GM21529 (cell line): ENCODE results near the gene FANCC.

Experiments used
- ATAC-seq: cut with Tn5 transposase; IDR thresholded peaks from one replicate; pipeline ENCODE4 v1.9.1; 2021; ENCODE audit not compliant: unreplicated experiment

The FANCC gene

GRCh38 chr9:95074632-95075031 lies 242.9 kb downstream of the FANCC start:
- ATAC-seq, result no peak

DNA sequence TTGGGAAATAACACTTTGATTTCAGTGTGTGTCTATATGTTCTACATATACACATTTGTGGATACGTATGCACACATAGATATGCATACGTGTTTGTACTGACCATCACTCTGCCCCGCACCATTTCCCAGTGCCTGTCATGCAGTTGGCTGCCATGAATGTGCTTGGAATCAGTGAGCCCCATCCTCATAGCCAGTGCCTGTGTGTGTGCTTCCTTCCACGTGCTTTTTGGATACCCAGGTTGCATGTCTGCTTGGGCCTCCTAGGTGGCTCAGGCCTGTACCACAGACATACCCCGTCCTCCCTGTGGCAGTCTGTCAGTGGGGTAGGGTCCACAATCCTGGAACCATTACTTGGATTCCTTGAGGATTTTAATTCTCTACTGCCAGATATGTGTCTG lies 243.6 kb downstream of the FANCC start:
- ATAC-seq, result no peak

- ATAC-seq, result no peak
Measured at GRCh38 chr9:95073042-95073607, 244.4 kb downstream of the FANCC start.

DNA sequence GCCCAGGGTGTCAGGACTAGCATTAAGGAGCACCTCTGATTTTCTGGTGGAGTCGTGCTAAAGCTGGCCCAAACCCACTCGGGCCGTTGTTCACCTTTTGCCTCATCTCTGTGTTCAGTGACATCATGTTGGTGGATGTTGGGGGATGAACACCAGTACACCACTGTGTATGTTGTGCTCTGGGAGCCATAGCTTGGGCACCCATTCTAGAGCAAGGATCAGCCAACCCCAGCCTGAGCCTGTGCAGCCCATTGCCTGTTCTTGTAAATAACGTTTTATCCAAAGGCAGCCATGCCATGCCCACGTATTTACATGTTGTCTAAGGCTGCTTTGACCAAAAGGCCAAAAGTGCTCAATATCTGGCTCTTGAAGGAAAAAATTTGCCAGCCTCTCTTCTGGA lies 245.6 kb downstream of the FANCC start:
- no peak for ATAC-seq

DNA sequence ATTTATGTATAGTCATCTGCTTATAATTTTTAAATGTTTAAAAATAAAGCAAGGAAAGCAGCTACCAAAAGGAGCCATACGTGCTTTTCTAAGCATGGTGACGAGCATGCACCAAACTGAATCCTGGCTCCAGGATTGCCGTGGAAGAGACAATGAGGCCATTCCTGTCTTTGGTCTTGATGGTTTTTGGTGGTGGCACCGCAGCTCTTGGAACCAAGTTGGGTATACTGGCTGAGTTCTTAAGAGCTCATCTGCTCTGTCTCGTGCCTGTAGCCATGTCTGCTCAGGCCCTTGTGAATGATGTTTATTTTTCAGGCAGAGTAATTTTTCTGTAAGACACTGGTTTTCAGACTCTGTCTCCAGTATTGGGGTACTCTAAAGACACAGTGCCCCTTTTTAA lies 246.1 kb downstream of the FANCC start:
- ATAC-seq, result no peak

DNA sequence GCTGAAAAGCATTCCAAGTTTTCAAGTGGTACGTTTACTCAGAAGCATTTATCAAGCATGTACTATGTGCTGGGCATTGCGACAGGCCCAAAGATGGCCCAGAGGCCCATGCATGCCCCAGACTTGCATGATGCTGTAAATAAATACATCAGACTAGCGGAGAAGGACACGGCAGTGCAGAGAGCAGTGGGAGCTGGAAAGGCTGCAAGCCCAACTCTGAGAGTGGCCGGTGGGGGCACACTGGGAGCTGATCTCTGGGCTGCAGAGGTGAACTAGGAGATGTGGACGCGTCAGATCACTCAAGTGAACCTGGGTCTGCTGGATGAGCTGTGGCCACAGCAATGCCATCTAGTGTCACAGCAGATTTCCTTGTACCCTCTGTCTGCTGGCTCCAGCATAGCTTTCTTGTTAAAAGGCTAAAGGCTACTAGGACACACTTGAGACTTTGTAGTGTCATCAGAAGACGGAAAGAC lies 246.9 kb downstream of the FANCC start:
- no peak for ATAC-seq

DNA sequence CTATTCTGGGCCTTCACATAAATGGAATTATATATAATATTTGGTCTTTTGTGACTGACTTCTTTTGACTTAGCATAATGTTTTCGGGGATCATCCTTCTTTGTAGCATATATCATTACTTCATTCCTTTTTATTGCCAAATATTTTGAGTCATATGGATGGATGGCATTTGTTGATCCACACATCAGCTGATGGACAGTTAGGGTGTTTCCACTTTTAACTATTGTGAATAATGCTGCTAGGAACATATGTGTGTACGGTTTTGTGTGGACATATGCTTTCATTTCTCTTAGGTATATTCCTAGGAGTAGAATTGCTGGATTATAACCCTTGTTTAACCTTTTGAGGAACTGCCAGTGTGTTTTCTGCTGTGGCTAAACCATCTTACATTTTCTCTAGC lies 249.6 kb downstream of the FANCC start:
- ATAC-seq, result no peak

GRCh38 chr9:95067057-95067456 lies 250.5 kb downstream of the FANCC start:
- ATAC-seq, result no peak

GRCh38 chr9:95065224-95065623 lies 252.3 kb downstream of the FANCC start:
- ATAC-seq, result no peak

- ATAC-seq, result no peak
Measured at GRCh38 chr9:95063300-95063699, 254.2 kb downstream of the FANCC start.

DNA sequence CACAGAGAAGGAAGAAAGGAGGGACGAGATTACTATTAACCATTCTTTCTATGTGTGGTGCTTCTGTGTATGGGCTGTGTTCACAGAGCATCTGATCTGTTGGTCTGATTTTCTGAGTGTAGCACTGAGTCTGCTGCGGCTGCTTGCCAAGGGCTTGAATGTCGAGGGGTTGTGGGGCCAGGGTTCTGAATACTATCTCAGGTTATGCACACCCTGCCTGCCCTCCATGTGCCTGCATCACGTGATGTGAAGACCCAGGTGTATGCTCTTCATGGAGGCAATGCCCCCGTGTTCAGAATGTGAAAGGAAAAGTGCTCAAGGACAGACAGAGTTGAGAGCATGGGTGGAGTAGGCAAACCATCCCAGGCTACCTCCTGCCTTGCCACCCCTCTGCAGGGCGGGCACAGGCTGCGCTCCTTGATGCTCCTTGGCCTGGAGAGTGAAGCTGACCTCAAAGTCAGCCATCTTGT lies 254.9 kb downstream of the FANCC start:
- no peak for ATAC-seq

GRCh38 chr9:95061916-95062595 lies 255.5 kb downstream of the FANCC start:
- no peak for ATAC-seq

GRCh38 chr9:95060916-95061315 lies 256.6 kb downstream of the FANCC start:
- no peak for ATAC-seq

DNA sequence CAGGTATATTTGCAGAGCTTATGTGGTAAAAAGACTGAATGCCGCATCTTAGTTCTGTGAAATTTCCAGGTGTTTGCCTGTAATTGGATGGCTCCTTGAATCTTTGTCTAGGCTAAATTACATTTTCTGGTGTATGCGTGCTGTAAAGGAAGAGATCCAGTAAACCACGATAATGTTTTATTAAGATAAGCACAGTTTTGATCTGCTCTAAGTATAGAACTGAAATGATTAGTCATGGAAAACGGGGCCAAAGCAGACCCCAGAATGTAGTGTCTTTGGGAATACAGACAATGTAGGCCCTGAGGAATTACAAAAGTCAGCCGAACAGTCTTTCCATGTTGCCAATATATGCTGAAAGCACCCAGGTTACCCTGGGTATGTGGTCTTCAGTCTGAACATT lies 257.3 kb downstream of the FANCC start:
- no peak for ATAC-seq

GRCh38 chr9:95058795-95059386 lies 258.6 kb downstream of the FANCC start:
- ATAC-seq, result no peak

DNA sequence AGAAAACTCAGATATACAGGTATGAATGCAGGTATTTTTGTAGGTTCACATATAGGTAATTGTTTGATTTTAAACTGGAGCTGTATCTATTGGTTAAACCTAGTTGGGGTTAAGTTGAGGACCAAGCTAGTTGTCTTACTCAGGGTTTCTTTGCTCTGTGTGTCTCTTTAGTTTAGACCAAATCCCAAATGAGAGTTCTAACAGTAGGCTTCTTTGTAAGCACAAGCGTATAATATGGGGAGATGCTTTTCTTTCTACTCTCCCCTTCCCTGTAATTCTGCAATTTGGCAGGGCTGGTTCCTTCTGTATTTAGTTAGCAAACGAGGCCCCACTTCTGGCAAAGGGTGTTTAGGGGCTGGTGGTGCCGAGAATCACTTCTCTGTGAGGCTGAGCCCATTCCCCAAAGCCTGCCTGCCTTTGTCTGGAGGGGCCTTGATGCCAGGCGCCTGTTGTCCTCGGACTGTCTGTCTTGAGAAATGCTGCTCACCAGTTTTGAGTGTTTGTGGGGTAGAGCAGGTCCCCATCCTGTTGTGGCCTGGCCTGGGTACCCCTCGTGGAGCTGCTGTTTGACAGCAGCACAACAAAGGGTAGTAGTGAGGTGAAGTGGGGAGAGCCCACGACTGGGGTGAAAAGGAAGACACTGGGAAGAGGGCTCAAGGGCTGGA lies 259.3 kb downstream of the FANCC start:
- no peak for ATAC-seq

GRCh38 chr9:95057101-95057500 lies 260.4 kb downstream of the FANCC start:
- ATAC-seq, result no peak

DNA sequence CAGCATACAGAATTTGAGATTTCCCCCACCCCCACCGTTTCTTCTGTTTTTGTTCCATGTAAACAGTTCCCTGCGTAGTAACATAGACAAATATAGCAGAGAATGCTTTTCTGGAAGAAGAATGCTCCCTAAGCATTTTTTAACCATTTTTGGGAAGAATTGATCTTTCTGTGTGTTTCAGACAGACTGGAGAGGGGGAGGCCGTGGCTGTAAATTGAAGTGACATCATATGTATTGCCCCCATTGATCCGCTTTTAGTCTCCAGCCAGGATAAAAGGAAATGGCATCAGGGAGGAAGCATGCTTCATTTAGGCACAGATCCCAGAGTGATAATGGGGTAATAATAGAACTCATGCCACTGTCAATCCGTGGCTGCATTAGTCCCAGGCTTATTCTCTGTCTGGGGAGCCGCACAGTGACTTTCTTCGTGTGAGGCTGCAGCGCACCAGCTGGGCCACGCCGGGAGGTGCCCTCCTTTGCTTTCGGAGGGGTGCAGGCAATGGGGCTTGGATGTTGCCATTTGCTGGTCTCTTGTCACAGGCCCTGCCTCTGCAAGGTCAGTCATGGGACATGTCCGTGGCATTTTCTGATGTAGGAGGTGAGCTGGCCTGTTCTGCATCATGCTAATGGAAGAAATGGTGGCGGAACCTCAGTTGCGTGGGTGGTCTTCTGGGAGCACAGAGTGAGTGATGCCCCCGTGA lies 261.5 kb downstream of the FANCC start:
- no peak for ATAC-seq

DNA sequence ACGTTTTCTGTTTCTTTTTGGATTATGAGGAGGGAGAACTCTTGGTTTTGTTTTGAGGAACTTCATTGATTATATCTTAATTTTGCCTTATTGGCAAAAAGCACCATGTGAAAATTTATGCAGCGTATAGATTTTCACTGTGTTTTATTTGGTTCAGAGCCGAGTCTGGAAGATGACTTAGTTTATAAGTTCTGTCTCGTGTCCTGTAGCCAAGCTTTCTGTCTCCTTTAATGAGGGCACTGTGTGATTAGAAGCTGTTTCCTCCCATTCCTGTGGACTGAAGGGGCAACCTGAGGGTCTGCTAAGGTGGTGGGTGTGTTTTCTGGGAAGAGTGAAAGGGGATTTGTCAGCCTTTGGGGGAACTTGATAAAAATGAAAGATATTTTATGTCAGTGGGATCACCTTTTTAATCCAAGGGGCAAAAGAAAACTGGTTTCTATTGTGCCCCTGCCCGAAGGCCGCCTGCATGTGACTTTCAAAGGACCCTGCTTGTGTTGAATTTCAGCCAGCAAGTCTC lies 262.1 kb downstream of the FANCC start:
- ATAC-seq, result no peak

GRCh38 chr9:95053611-95054570 lies 263.6 kb downstream of the FANCC start:
- no peak for ATAC-seq
